ENCODE data around the gene S100B. TPM values are rescaled to one million over a fixed set of nuclear protein-coding genes. Genes with fewer than 3 reads are reported as not detected.

S100B gene
- total RNA-seq, 1 experiment from 2014 or later = not detected

Other genes starting within 250 kb of the S100B start
- 10.8 and 19.2 TPM in 2 replicates for gene DIP2A, start 146.2 kb downstream of the S100B start, total RNA-seq (2014; rRNA removed; shearing (Covaris generic))
- gene PRMT2, start 30.6 kb upstream of the S100B start, total RNA-seq (2014; rRNA removed; shearing (Covaris generic)) = 114 and 126 TPM in 2 replicates

Data from SJSA1 (cell line).